AG10803 (cell line): Measurements from ENCODE around the gene SLC25A22.
A peak's percentile ranks its signal among the peaks of the same experiment; 100 is the strongest.

Experiments used
- DNase-seq: peaks from one replicate; pipeline ENCODE4 v3.0.0; 2010; ENCODE audit warnings: low read depth
- H3K4me3 ChIP-seq: 2 replicates; pipeline ENCODE4 v1.5.1; 2011; ENCODE audit warnings: mild to moderate bottlenecking, low read length, control low read depth
- CTCF ChIP-seq: conservative IDR thresholded peaks from 2 replicates; pipeline ENCODE4 v1.5.1; 2011; ENCODE audit warnings: mild to moderate bottlenecking, low read length, control low read depth, inconsistent platforms

The SLC25A22 gene

GRCh38 chr11:843086-843734 lies 45.1 kb upstream of the SLC25A22 start:
- no peak for DNase-seq
- TF ChIP-seq CTCF: no peak
- H3K4me3 ChIP-seq: peak overlapping the region; percentile 94

GRCh38 chr11:842370-843002 lies 44.4 kb upstream of the SLC25A22 start, which contains the start of the genes POLR2L and TSPAN4:
TSS of gene POLR2L (minus strand) at chr11:842529. CDS start at chr11:842508, 21 bp downstream.
TSS of gene TSPAN4 (plus strand) at chr11:842852. CDS start at chr11:850305, 7,453 bp downstream.
- H3K4me3 ChIP-seq: peak within 1 kb of the TSS; percentile 94
- DNase-seq: peak; percentile 88
- no peak for TF ChIP-seq CTCF

GRCh38 chr11:841981-842369 lies 43.9 kb upstream of the SLC25A22 start:
- H3K4me3 ChIP-seq: peak overlapping the region; percentile 94
- no peak for DNase-seq
- no peak for TF ChIP-seq CTCF

GRCh38 chr11:839875-840617 lies 42.0 kb upstream of the SLC25A22 start:
- no peak for DNase-seq
- H3K4me3 ChIP-seq: peak overlapping the region; percentile 94
- TF ChIP-seq CTCF: peak; percentile 40

- no peak overlapping the region for H3K4me3 ChIP-seq
- no peak for DNase-seq
- no peak for TF ChIP-seq CTCF
Observed at GRCh38 chr11:839280-839623, 41.2 kb upstream of the SLC25A22 start.

- DNase-seq: peak; percentile 41
- TF ChIP-seq CTCF: peak; percentile 34
- H3K4me3 ChIP-seq: no peak overlapping the region
Observed at GRCh38 chr11:838441-839279, 40.6 kb upstream of the SLC25A22 start.
